Head of caudate nucleus (tissue), 42 donors: ENCODE measurements around the gene MTFP1.
A peak's percentile ranks its signal among the peaks of the same experiment; 100 is the strongest.

Source experiments
- DNase-seq, 42 donors: peaks; one replicate each; pipeline versions ENCODE4 v3.0.0 to v3.0.0-alpha.2; 2020 to 2021; ENCODE audit warnings: mixed read lengths in 7 of 42
- intact Hi-C: fragments of 100-400 bp; cut with DNase I; formaldehyde crosslinking; loops from one replicate; pipeline ENCODE4 v1.15.0; 2022

Gene MTFP1, protein sequence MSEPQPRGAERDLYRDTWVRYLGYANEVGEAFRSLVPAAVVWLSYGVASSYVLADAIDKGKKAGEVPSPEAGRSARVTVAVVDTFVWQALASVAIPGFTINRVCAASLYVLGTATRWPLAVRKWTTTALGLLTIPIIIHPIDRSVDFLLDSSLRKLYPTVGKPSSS

DNA sequence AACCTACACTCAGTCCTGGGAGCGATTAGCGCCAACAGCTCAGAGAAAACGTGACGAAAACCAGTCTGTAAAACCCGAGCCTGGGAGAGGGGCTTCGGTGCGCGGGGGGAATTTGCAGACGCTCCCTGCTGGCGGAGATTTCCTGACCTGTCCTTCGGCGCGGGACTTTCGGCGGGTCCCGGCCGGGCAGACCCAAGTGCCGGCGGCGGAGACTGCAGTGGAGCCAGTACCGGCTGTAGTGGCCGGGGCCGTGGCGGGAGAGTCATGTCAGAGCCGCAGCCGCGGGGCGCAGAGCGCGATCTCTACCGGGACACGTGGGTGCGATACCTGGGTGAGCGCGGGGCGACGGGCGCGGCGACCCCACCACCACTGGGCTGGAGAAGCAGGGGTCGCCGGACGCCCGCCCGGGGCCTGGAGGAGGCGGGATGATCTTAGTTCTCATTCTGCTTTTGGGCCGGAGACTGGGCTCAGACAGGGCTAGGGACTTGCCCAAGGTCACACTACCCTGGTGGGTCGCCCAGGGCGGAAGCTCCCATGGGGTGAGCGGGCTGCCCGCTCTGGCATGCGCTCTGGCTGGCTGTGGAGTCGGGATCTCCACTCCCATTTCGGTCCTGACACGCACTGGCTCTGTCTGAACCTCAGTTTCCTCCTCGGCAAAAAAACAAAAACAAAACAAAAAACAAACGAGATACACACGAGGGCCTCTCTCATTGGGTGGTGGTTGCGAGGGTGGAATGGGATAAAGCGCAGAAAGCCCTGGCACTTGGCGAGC is at the start of gene MTFP1:
Gene MTFP1 (plus strand): TSS at position 153 of the 772 bp plus-strand sequence. CDS start 112 bp downstream, at position 265.
- intact Hi-C loops: loop anchor here (5.0 to 10.0 kb wide), 2 partner anchors 39 to 159 kb away; partner anchors contain the start of gene RNF215
- DNase-seq: peak in 41 of 42 donors; percentile 23 to 76 (median 57)

DNA sequence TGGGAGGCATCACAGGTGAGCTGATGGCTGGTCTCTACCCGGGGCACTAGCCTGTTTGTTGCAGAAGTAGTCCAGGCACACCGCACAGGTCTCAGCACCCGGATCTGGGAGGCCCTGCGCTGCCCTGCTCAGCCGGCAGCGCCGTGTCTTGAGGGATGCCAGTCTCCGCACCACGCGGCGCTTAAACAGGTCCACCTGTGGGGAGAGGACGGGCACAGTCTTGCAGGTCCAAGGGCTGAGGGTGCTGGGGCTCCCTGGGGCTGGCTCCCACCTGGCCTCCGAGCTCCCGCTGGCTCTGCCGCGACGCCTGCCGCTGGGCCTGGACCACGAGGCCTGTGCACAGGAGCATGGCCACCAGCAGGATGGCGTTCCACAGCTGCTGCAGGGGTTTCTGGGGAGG is 45.6 kb upstream of the MTFP1 start:
- intact Hi-C loops: no loop called here
- peak in 1 of 42 donors; percentile 12 for DNase-seq

DNA sequence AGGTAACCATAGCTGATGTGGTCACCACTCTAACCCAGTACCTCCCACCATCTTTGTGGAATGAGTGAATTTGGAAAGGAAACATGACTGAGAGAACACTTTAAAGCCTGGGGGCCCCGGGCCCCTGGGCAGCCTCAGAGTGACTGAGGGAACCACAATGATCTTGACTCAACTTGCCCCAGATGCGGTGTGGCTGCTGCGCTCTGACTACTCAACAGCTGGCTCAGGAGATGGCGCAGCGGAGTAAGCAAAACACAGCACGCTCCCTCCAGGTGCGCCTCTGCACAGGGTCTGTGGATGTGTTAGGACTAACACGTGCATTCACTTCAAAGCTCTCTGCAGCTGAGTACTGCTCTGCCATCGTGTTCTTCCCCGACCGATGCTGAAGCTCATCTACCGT is 44.3 kb upstream of the MTFP1 start:
- intact Hi-C loops: no loop called here
- DNase-seq: no peak

DNA sequence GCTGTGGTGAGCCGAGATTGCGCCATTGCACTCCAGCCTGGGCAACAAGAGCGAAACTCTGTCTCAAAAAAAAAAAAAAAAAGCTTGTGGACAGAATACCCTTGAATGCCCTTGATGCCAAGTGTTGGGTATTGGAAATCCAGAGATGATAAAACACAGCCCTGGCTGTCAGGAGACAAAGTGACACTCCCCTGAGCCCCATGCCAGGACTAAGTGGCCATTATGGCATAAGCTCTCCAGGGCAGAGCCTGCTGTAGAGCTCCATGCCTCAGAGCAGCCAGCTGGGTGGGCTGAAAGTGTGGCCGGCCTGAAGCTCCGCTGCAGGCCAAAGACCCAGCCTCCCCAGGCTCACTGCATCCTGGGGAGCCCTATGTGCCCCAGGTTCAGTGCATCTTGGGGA is 43.2 kb upstream of the MTFP1 start:
- intact Hi-C loops: no loop called here
- no peak for DNase-seq

DNA sequence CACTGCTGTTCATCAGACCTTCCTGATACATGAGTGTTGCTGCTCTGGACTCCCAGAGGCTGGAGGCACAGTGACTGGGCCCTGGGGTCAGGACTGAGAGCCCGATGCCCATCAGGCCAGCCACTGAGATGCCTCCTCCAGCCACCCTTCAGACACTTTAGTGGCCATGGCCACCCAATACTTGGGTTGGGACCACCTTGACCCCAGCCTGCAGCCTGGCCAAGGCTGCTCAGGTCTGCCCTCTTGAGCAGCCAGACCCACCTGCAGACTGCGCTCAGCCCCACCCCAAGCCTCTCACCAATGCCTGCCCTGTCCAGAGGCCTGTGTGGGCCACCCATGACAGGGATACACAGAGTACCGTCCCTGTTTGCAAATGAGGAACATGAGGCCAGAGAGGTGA is 42.5 kb upstream of the MTFP1 start:
- DNase-seq: no peak
- intact Hi-C loops: no loop called here

DNA sequence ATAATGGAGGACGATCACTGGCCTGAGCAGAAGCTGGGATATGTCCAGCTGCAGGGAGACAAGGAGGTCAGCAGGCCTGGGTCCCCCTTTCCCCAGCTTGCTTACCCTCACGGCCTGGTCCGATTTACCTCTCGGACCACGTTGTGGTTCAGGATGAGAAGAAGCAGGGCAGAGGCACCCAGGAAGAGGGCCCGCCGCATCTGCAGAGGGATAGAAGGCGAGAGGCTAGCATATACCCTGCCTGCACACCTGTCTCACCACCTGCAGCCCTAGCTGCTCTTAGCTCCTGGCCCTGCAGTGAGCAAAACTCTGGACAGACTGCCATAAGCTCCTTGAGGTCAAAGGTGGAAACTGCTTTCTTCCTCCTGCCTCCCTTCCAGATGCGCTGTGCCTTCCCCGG is 39.6 kb upstream of the MTFP1 start:
- DNase-seq: no peak
- intact Hi-C loops: loop anchor here (5.0 kb wide), 1 partner anchor 41 kb away; the partner anchor contains the start of gene MTFP1

DNA sequence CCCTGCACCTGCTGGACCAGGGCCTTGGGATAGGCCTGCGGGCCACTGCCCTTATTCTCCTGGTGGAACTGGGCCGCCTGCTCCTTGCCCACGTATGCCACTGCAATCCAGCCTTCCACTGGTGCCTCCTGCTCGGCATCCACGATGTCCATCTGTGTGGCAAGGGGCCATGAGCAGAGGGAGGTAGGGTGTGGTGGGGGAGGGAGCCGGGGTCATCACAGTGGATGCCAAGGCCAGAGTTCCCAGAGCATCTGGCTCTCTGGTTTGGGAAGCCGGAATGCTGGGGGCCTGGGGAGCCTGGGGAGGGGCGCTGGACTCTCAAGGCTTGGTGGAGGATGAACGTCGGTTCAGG is 39.0 kb upstream of the MTFP1 start:
- intact Hi-C loops: loop anchor here (5.0 kb wide), 1 partner anchor 41 kb away; the partner anchor contains the start of gene MTFP1
- peak in 1 of 42 donors; percentile 35 for DNase-seq

DNA sequence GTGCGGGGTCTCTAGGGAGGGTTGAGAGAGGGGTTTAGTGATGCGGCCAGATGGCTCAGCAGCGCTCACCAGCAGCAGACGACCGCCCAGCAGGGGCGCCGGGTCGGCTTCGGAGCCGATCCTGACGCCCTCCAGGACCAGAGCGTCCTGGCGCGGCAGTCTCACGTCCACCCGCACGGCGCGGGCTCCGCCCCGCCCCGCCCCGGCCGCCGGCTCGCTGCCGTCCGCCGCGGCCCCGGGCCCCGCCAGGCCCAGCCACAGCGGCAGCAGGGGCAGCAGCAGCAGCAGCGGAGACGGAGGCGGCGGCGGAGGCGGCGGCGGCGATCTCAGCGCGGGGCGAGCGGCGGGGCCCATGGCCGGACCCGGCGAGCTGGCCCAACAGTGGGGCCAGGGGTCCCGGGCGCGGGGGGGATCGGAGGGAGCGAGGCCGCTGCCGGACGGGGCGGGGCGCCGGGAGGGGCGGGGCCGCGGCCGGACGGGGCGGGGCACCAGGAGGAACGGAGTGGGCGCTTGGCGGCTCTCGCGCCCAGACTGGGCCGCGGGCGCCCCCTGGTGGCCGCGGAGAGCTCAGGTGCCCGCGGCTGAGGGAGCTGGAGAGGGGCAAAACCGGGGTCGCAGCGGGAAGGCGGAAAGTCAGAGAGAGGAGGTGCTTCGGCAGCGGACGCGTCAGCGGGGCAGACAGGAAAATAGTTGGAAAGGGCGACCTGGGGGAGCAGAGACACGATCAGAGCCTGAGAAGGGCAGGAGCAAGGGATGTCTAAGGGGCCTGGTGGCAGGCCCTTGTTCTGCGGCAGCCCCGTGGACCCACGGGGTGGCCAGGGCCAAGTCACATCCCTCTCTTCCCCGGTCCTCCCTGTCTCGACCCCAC is 38.4 kb upstream of the MTFP1 start, which contains the start of gene RNF215:
Gene RNF215 (minus strand): TSS at position 452 of the 868 bp plus-strand sequence. CDS start 98 bp downstream, at position 354.
- intact Hi-C loops: loop anchor here (5.0 kb wide), 1 partner anchor 40 kb away; the partner anchor contains the start of gene MTFP1
- peak; percentile 41 to 93 (median 86) for DNase-seq

DNA sequence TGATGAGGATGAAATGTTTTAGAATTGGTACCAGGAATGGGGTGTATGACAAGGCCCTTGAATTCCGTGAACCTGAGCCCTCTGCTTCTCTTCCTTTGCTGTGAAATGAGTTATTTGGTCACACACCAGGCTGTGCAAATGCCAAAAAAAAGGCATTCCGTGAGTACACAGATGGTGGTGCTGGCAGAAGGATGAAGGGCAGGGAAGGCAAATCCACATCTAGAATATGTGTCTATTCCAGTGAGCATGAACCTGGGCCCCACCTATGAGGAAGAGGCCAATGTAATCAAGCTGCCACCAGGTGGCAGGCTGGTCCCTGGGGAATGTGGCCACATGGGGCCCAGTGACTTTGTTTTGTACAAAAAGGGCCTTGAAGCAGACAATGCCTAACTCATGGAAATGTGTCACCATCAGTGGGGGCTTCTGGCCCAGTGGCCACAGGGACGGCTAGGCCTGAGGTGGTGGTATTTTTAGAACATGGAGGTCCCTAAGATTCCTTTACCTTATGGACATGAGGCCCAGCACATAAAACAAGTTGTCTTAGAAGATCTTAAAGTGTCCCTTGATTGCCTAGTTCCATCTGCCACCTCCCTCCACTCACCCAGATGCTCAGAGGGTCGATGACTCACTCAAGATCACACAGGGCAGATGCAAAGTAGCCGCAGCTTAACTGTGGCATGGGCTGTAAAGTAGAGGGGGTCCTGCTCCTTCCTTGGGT is 34.4 kb upstream of the MTFP1 start:
- peak; percentile 55 to 92 (median 80) for DNase-seq
- intact Hi-C loops: loop anchor here (2.0 to 5.0 kb wide), 2 partner anchors 91 to 104 kb away; no protein-coding TSS in a partner anchor

DNA sequence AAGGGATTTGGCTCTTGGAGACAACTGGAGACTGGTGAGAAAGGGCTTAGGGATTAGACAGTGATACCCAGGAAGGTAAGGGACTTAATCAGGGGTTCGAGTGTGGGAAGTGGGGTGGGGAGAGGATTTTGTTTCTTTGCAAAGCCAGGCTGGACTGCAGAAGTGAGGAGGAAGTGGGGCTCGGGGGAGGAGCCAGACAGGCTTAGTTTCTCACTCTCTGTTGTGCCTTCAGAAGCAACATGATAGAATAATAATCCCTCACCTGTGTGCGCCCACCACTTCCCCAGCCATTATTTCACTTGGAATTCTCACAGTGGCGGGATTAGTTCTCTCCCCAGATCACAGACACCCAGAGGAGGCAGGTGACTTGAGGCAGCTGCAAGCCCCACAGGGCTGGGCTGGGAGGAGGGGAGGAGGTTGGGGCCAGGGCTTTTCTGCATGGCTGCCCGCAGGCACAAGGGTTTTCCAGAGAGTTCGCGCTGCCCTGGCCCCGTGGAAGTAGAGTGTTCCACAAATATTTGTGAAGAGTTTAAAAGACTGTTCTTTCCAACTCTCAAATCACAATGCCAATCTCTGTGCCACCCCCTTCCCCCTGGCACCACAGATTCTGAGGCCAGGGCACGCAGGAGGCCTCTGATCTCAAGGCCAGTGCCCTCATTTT is 32.8 kb upstream of the MTFP1 start:
- peak in 5 of 42 donors; percentile 17 to 47 (median 35) for DNase-seq
- intact Hi-C loops: loop anchor here (5.0 kb wide), 1 partner anchor 90 kb away; no protein-coding TSS in a partner anchor

DNA sequence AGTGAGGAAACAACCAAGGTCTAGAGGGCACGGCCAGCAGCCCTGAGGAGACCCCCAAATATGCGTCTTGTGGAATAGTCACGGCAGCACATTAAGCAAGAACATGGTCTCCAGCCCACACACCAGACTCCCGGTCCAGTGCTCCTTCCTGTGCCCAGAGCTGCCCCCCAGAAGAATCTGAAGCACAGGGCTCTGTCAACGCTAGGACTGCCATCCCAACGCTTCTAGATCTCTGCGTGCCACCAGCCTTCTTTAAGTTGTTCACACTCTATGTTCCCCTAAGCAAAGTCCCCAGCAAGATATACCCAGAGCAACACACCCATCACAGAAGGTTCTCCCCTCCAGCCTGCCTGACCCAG is 32.3 kb upstream of the MTFP1 start:
- DNase-seq: no peak
- intact Hi-C loops: loop anchor here (5.0 kb wide), 1 partner anchor 89 kb away; no protein-coding TSS in a partner anchor

DNA sequence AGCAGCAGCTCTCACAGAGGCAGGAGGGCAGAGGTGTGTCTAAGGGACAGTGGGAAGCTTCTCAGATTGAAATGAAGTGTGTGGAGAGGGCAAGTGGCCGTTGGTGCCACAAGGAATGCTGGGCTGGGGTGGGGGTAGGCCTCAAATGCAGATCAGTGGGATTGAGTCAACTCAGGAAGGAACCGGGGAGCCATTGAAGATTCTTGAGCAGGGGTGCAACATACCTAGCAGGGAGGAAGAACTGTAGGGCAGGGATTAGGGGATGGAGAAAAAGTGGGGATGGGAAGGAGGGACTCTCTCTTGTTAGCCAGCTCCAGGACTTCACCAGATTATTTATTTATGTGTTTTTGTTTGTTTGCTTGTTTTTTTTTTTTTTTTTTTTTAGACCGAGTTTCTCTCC is 31.7 kb upstream of the MTFP1 start:
- intact Hi-C loops: loop anchor here (5.0 kb wide), 1 partner anchor 88 kb away; no protein-coding TSS in a partner anchor
- no peak for DNase-seq

DNA sequence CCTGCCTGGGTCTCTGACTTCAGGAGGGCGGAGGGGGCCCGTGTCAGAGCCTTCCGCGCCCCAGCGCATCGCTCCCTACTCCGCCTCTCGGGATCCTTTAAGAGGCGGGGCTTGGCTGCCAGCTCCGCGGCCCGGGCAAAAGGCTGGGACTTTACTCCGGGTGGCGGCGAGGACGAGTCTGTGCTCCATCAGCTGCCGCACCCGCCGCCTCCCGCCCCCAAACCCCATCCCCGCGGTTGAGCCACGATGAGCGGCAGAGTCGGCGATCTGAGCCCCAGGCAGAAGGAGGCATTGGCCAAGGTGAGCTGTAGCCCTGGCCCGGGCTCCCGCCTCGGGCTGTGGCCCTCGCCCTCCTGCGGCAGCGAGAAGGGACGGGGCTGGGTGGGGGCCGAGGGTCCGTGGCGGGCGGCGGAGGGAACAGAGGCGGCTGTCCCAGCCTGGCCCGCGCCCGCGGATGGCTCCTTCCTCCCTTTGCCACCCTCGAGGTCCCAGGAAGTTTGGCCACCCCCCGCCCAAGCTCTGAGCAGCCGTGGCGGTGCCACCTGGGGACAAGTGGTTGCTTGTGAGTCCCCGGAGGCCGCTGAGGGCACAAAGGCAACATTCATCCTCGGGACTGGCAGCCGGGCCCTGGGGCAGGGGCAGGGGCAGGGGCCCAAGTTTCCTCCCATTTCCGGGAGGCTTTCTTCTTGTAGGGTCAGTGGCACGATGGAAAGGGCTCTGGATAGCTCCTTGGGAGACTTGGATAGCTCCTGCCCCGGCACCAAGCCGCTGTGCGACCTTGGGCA is 28.5 kb upstream of the MTFP1 start, which contains the start of gene SEC14L2:
Gene SEC14L2 (plus strand): TSS at position 148 of the 785 bp plus-strand sequence. CDS start 99 bp downstream, at position 247.
- intact Hi-C loops: no loop called here
- DNase-seq: peak; percentile 81 to 96 (median 91)

DNA sequence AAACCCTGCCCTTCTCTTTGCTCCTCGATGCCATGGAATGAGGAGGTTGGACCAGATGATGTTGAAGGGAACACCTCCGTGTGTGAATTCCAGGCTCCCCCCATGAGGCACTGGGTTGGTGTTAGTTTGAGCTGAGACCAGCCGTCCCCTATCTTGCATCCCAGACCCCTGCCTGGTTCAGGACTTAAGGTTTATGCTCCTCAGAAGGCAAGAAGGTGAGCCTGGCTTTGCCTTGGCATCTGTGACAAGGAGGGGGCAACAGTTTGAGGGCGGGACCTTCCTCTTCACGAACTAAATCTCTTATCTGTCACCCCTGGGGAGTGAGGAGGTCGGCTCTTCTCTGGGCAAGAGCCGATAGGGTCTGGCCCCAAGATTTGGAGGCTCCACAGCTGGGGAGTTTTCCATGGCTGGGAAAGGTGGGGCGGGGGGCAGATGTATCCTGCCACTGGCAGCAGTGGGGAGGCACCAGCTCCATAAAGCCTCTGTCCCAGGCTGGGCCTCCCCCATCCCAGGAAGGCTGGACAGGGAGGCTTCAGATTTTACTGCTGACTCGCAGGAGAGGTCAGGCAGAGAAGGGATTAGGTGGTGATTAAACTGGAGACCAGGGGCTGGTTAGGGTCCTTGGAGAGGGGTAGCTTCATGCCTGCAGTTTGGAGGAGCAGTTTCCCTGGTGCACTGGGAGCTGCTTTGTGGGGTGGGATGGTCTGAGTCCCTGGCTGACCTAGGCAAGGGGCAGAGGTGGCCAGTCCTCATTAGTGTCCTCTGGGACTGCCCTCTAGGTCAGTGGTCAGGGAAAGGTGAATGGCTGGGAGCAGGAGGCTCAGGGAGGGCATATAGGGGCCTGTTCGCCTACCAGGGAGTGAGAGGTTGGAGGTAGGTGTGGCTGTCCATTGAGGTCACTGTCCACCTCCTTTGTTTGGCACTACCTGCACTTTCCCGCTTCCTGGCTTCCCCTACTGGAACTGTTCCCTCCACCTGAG is 27.6 kb upstream of the MTFP1 start:
- DNase-seq: no peak
- intact Hi-C loops: no loop called here

DNA sequence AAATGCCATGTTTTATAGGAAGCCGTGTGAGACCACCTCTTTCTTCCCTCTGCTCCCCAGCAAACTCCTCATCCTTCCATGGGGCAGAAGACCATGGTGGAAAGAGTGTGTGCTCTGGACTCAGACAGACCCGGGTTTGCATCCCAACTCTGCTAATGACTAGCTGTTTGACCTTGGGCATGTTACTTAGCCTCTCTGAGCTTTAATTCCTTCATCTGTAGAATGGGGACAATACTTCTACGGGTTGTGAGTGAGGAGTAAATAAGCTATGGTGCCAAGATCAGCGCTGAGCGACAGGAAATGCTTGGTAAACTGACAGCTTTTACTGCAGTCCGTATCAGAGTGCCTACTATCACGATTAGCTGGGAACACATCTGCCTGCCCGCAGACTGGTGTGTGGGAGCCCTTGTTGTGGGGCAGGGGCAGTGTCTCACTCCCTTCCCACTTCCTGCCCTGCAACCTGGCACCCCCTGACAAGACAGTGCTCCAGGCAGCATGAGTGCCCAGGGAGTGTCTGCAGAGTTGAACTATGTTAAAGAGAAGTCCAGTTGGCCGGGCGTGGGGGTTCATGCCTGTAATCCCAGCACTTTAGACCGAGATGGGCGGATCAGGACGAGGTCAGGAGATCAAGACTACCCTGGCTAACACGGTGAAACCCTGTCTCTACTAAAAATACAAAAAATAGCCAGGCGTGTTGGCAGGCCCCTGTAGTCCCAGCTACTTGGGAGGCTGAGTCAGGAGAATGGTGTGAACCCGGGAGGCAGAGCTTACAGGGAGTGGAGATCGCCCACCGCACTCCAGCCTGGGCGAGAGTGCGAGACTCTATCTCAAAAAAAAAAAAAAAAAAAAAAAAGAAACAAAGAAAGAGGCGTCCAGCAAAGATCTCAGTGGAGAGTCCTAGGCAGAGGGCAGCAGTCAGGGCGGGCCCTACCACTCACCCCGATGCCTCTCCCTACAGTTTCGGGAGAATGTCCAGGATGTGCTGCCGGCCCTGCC is 26.6 kb upstream of the MTFP1 start:
- DNase-seq: no peak
- intact Hi-C loops: no loop called here
